ENCODE data around the gene KDM4C.

The KDM4C gene

DNA sequence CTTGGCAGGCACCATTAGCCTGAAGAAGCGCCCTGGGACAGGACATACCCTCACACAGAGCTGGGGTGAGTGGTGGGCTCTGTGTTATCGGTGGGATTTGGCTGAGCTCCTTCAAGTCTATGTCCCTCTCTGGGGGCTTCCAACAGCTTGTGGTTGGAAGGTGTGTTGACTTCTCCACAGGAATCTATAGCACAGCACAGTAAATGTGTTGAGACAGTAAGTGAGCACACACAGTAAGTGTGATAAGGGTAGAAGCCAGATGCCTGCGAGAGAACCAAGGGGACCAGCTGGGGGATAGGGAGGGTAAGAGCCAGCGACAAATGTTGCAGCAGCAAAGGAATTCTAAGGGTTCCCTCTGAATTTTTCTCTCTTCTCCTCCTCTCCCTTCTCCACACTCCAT lies 448.0 kb downstream of the KDM4C start:
- no peak for DNase-seq (ENCODE audit: extremely low read depth, insufficient read length)
- Histone ChIP-seq H3K36me3 (ENCODE audit: control insufficient read depth, insufficient read depth, low read length) (no peaks in the 10 kb centered on the region), H3K4me3 (replicated peaks; ENCODE audit: low read depth, low read length) (no peak overlapping the region), H3K27me3 (replicated peaks; ENCODE audit: control insufficient read depth, insufficient read depth, low read length) (no peaks in the 10 kb centered on the region)
- TF ChIP-seq CTCF (IDR thresholded peaks at IDR 0.05; ENCODE audit: insufficient read depth, low read length, poor library complexity, severe bottlenecking), result no peak

GRCh38 chr9:7206221-7206758 lies 448.5 kb downstream of the KDM4C start:
- no peaks in the 10 kb centered on the region for H3K27me3 ChIP-seq (replicated peaks; ENCODE audit: control insufficient read depth, insufficient read depth, low read length)
- DNase-seq (ENCODE audit: extremely low read depth, insufficient read length), result no peak
- H3K4me3 ChIP-seq (replicated peaks; ENCODE audit: low read depth, low read length), result no peak overlapping the region
- no peak for TF ChIP-seq CTCF (IDR thresholded peaks at IDR 0.05; ENCODE audit: insufficient read depth, low read length, poor library complexity, severe bottlenecking)
- no peaks in the 10 kb centered on the region for H3K36me3 ChIP-seq (ENCODE audit: control insufficient read depth, insufficient read depth, low read length)

GRCh38 chr9:7209016-7209715 lies 451.4 kb downstream of the KDM4C start:
- no peak for DNase-seq (ENCODE audit: extremely low read depth, insufficient read length)
- Histone ChIP-seq H3K27me3 (replicated peaks; ENCODE audit: control insufficient read depth, insufficient read depth, low read length) (no peaks in the 10 kb centered on the region), H3K36me3 (ENCODE audit: control insufficient read depth, insufficient read depth, low read length) (no peaks in the 10 kb centered on the region), H3K4me3 (replicated peaks; ENCODE audit: low read depth, low read length) (no peak overlapping the region)
- no peak for TF ChIP-seq CTCF (IDR thresholded peaks at IDR 0.05; ENCODE audit: insufficient read depth, low read length, poor library complexity, severe bottlenecking)

GRCh38 chr9:7209990-7210389 lies 452.2 kb downstream of the KDM4C start:
- no peak for TF ChIP-seq CTCF (IDR thresholded peaks at IDR 0.05; ENCODE audit: insufficient read depth, low read length, poor library complexity, severe bottlenecking)
- no peak overlapping the region for H3K4me3 ChIP-seq (replicated peaks; ENCODE audit: low read depth, low read length)
- H3K36me3 ChIP-seq (ENCODE audit: control insufficient read depth, insufficient read depth, low read length), result no peaks in the 10 kb centered on the region
- no peak for DNase-seq (ENCODE audit: extremely low read depth, insufficient read length)
- no peaks in the 10 kb centered on the region for H3K27me3 ChIP-seq (replicated peaks; ENCODE audit: control insufficient read depth, insufficient read depth, low read length)

- no peak for TF ChIP-seq CTCF (IDR thresholded peaks at IDR 0.05; ENCODE audit: insufficient read depth, low read length, poor library complexity, severe bottlenecking)
- H3K36me3 ChIP-seq (ENCODE audit: control insufficient read depth, insufficient read depth, low read length), result no peaks in the 10 kb centered on the region
- DNase-seq (ENCODE audit: extremely low read depth, insufficient read length), result no peak
- H3K27me3 ChIP-seq (replicated peaks; ENCODE audit: control insufficient read depth, insufficient read depth, low read length), result no peaks in the 10 kb centered on the region
- no peak overlapping the region for H3K4me3 ChIP-seq (replicated peaks; ENCODE audit: low read depth, low read length)
Observed at GRCh38 chr9:7210854-7211637, 453.3 kb downstream of the KDM4C start.

All from GM06990 (cell line).